ENCODE measurements around the gene CCNI.

Gene CCNI

DNA sequence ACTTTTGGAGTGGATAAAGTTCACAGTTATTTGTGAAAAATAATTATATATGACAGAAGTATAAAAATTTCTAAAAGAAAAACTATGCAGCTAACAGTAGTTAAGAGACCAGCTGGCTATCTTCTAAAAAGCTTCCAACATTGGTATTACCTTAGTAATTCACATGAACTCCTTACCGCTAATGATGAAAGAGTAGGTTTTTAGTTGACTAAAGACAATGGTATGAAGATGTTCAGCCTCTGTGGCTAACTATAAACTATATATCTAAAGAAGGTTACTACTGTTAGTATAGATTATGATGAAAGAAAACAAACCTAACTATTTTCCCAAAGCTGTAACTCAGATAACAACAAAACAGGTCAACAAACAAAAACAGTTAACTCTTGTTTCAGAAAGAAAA lies 10.4 kb downstream of the CCNI start:
- no peaks in the 10 kb centered on the region for H3K9me3 ChIP-seq (ENCODE audit: control insufficient read depth, insufficient read depth, low read depth, low read length)
- no peak overlapping the region for H3K4me3 ChIP-seq (ENCODE audit: low read depth, low read length)
- H3K27me3 ChIP-seq (ENCODE audit: control insufficient read depth, insufficient read depth, low read length), result no peaks in the 10 kb centered on the region
- H3K36me3 ChIP-seq (ENCODE audit: control insufficient read depth, insufficient read depth, low read length), result peaks cover 45% of the 10 kb centered on the region
- H3K9ac ChIP-seq (ENCODE audit: low read length), result no peak overlapping the region
- H3K27ac ChIP-seq (ENCODE audit: low read depth, low read length), result no peak overlapping the region
- no peaks in the 10 kb centered on the region for H3K4me1 ChIP-seq (ENCODE audit: control insufficient read depth, insufficient read depth, low read length)

DNA sequence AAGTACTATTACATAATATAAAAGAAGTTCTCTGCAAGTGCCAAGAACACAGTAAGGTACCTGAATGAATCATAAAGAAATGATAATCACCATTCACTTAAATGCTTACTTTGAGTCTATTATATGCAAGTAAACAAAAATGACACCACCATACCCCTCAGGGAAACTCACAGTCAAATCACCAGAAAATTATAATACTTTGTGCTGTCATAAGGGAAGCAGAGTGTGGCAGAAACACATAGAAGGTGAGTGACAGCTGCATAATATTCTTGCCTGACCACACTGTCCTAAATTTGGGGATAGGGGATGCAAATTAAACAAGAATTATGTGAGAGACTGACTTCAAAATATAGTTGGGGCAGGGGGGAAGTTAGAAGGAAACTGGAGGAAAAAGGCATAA lies 12.9 kb downstream of the CCNI start:
- H3K27me3 ChIP-seq (ENCODE audit: control insufficient read depth, insufficient read depth, low read length), result no peaks in the 10 kb centered on the region
- H3K9me3 ChIP-seq (ENCODE audit: control insufficient read depth, insufficient read depth, low read depth, low read length), result no peaks in the 10 kb centered on the region
- H3K4me3 ChIP-seq (ENCODE audit: low read depth, low read length), result no peak overlapping the region
- no peaks in the 10 kb centered on the region for H3K4me1 ChIP-seq (ENCODE audit: control insufficient read depth, insufficient read depth, low read length)
- peaks cover 71% of the 10 kb centered on the region for H3K36me3 ChIP-seq (ENCODE audit: control insufficient read depth, insufficient read depth, low read length)
- H3K9ac ChIP-seq (ENCODE audit: low read length), result no peak overlapping the region
- H3K27ac ChIP-seq (ENCODE audit: low read depth, low read length), result no peak overlapping the region

DNA sequence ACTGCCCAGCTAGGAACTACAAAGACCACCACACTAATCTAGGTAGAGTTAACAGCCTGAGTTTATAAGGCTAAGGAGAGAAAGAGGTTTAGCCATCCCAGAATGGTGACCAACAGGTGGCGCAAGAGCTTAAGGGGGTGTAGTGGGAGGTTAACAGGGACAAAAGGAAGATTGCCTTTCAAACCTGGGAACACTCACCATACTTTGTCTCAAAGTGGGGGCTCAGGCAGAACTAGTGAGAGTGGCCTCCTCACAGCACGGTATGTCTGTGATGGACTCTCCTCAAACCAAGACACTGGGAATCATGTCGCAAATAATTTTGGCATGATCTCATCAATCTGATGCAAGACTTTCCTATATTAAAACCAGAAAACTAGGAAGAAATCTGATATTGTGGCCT lies 23.4 kb downstream of the CCNI start:
- Histone ChIP-seq H3K27ac (ENCODE audit: low read depth, low read length) (no peak overlapping the region), H3K27me3 (ENCODE audit: control insufficient read depth, insufficient read depth, low read length) (no peaks in the 10 kb centered on the region), H3K9ac (ENCODE audit: low read length) (no peak overlapping the region), H3K9me3 (ENCODE audit: control insufficient read depth, insufficient read depth, low read depth, low read length) (no peaks in the 10 kb centered on the region), H3K36me3 (ENCODE audit: control insufficient read depth, insufficient read depth, low read length) (peaks cover 83% of the 10 kb centered on the region), H3K4me3 (ENCODE audit: low read depth, low read length) (no peak overlapping the region), H3K4me1 (ENCODE audit: control insufficient read depth, insufficient read depth, low read length) (no peaks in the 10 kb centered on the region)

DNA sequence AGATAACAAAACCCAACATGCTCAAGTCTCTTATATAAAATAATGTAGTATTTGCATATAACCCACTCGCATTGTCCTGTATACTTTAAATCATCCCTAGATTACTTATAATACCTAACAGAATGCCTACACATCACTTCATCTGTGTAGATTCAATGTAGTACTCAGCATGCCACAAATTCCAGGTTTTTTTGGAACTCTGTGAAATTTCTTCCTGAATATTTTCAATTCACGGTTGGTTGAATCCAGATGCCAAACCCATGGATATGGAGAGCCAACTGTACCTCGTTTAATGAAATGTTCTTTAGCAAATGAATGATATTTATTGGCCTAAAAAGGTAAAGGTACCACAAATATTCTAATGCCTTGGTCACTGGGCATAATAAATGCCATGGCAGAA lies 24.8 kb downstream of the CCNI start:
- H3K9ac ChIP-seq (ENCODE audit: low read length), result no peak overlapping the region
- no peaks in the 10 kb centered on the region for H3K4me1 ChIP-seq (ENCODE audit: control insufficient read depth, insufficient read depth, low read length)
- no peaks in the 10 kb centered on the region for H3K27me3 ChIP-seq (ENCODE audit: control insufficient read depth, insufficient read depth, low read length)
- H3K27ac ChIP-seq (ENCODE audit: low read depth, low read length), result no peak overlapping the region
- no peak overlapping the region for H3K4me3 ChIP-seq (ENCODE audit: low read depth, low read length)
- H3K36me3 ChIP-seq (ENCODE audit: control insufficient read depth, insufficient read depth, low read length), result peaks cover 78% of the 10 kb centered on the region
- no peaks in the 10 kb centered on the region for H3K9me3 ChIP-seq (ENCODE audit: control insufficient read depth, insufficient read depth, low read depth, low read length)

DNA sequence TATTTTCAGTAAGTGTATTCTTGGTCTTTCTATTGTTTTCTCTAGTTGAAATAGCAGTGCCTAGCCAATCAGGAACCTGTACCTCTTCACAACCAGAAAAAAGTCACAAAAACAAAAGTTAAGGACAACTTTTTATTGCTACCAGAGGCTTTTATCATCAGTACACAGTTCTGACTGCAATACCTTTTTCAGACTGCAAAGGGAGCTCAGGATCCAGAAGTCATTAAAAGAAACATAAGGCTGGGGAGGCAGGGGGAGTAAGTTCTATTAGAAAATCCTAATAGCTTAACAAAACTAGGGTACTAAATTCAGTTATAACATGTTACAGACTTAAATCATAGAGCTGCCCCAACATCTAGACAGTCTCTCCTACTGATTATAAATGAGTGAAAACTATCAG lies 28.8 kb downstream of the CCNI start:
- H3K4me3 ChIP-seq (ENCODE audit: low read depth, low read length), result no peak overlapping the region
- H3K9ac ChIP-seq (ENCODE audit: low read length), result no peak overlapping the region
- H3K4me1 ChIP-seq (ENCODE audit: control insufficient read depth, insufficient read depth, low read length), result no peaks in the 10 kb centered on the region
- no peaks in the 10 kb centered on the region for H3K9me3 ChIP-seq (ENCODE audit: control insufficient read depth, insufficient read depth, low read depth, low read length)
- H3K27ac ChIP-seq (ENCODE audit: low read depth, low read length), result no peak overlapping the region
- peaks cover 47% of the 10 kb centered on the region for H3K36me3 ChIP-seq (ENCODE audit: control insufficient read depth, insufficient read depth, low read length)
- H3K27me3 ChIP-seq (ENCODE audit: control insufficient read depth, insufficient read depth, low read length), result no peaks in the 10 kb centered on the region

DNA sequence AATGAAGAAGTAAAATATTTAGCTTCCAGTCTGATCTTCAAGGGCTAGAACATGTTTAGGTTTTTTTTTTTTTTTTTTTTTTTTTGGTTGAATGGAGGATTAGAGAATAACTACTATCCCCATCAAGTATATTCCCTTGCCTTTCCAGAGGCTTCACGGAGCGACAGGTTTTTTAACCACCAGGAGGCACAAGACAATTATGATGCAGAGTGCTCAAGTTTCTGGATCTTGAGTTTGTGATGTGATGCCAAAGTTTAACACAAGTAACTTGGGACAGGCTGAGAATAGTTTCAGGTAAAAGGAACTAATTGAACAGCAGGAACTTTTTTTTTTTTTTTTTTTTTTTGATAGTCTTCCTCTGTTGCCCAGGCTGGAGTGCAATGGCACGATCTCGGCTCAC lies 30.3 kb downstream of the CCNI start:
- Histone ChIP-seq H3K36me3 (ENCODE audit: control insufficient read depth, insufficient read depth, low read length) (peaks cover 34% of the 10 kb centered on the region), H3K9ac (ENCODE audit: low read length) (no peak overlapping the region), H3K27me3 (ENCODE audit: control insufficient read depth, insufficient read depth, low read length) (no peaks in the 10 kb centered on the region), H3K4me1 (ENCODE audit: control insufficient read depth, insufficient read depth, low read length) (0 out of 2 replicates have a peak, but pooled peaks cover 3% of the 10 kb centered on the region), H3K4me3 (ENCODE audit: low read depth, low read length) (no peak overlapping the region), H3K27ac (ENCODE audit: low read depth, low read length) (no peak overlapping the region), H3K9me3 (ENCODE audit: control insufficient read depth, insufficient read depth, low read depth, low read length) (no peaks in the 10 kb centered on the region)

DNA sequence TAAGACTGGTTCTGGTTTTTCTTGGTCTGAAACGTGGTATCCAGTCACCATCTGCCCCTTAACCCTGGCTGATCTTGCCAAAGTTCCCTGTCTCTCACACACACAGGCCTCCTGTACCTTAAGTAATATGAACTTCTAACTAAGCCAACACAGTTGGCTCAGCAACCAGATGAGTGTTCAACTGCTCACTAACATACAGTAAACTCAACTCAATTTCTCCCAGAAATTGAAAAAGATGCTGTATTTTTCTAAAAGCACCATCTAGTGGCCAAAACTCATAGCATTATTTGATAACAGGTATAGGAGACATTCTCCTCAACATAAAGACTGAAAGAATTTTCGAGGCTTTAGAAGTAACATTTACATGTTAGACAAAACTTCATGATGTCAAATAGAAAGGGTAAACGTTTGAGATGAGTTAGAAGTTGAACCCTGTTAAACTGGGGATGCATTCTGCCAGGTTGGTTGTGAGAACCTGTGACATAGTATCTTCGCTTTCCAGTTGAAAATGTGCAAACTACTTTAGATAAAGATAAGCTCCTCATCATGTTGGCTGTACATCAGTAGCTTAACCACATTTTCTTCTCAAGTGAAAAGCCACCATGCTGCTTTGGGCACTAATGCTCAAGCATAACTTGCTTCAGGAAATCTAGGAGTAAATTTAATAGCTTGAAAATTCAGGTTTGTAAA lies 31.2 kb downstream of the CCNI start:
- Histone ChIP-seq H3K4me1 (ENCODE audit: control insufficient read depth, insufficient read depth, low read length) (0 out of 2 replicates have a peak, but pooled peaks cover 7% of the 10 kb centered on the region), H3K27me3 (ENCODE audit: control insufficient read depth, insufficient read depth, low read length) (no peaks in the 10 kb centered on the region), H3K9ac (ENCODE audit: low read length) (no peak overlapping the region), H3K27ac (ENCODE audit: low read depth, low read length) (no peak overlapping the region), H3K36me3 (ENCODE audit: control insufficient read depth, insufficient read depth, low read length) (peaks cover 25% of the 10 kb centered on the region), H3K9me3 (ENCODE audit: control insufficient read depth, insufficient read depth, low read depth, low read length) (no peaks in the 10 kb centered on the region), H3K4me3 (ENCODE audit: low read depth, low read length) (no peak overlapping the region)

DNA sequence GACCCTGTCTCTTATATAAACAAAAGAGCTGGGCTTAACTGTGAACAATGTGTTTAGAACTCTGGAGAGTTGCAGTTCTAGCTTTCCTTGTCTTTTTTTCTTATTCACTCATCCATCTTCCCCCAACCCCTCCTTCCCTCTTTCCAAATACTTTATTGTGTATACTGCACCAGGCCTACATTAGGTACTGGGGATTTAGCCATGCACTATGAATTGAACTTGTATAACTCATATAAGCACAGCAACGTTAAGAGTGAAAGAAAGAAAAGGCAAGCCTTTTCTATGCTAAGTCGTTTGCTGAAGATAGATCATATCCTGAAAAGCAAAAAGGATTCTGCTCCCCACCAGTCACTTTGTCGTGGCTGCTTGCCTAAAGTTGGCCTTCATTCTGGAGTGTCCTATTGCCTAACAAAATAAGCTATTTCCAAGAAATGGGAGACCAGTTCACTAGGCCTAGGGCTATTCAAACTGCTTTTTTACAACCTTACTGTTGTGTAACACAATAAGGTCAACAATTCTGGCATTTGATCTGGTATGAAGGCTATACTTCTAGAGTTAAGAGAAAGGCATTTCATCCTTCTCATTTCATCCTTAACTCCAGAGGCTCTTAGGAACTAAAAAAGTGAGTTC lies 32.2 kb downstream of the CCNI start:
- Histone ChIP-seq H3K36me3 (ENCODE audit: control insufficient read depth, insufficient read depth, low read length) (peaks cover 23% of the 10 kb centered on the region), H3K27me3 (ENCODE audit: control insufficient read depth, insufficient read depth, low read length) (no peaks in the 10 kb centered on the region), H3K9me3 (ENCODE audit: control insufficient read depth, insufficient read depth, low read depth, low read length) (no peaks in the 10 kb centered on the region), H3K27ac (ENCODE audit: low read depth, low read length) (no peak overlapping the region), H3K4me3 (ENCODE audit: low read depth, low read length) (no peak overlapping the region), H3K9ac (ENCODE audit: low read length) (no peak overlapping the region), H3K4me1 (ENCODE audit: control insufficient read depth, insufficient read depth, low read length) (0 out of 2 replicates have a peak, but pooled peaks cover 7% of the 10 kb centered on the region)

DNA sequence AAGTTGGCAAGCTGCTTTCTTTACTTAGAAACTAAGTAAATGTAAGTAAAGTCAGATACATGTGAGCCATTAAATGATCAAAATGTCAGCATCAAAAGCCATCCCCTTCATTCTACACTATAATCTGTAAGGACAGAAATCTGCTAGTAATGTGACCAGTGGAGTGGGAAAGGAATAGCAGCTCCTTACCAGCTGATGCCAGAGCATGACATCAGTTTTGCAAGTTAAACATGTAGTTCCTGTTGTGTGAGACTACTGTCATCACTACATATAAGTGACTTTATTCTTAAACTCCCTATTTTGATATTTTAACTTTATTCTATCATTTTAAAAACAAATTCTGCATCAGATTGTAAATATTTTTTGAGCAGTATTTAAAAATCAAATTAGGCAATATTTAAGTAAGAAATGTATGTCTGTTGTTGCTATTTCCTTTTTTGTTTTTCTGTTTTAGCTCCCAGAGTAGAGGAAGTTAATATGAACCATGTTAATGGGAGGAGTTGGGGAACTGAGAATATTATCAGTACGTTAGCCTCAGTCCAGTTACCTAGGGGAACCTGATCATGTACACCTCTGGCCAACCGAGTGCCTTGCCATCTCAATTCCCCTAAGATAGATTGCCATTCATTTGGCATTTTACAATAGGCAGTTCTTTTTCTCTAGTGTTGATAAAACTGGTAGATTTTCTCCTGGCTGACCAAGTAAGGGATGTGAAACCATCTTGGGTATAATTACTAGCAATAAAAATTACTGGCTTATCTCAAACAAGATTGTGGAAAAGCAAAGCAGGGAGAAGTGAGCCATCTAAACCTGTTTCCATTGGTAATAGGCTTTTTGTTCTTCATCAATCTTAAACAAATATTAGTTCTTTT lies 34.7 kb downstream of the CCNI start:
- Histone ChIP-seq H3K9ac (ENCODE audit: low read length) (no peak overlapping the region), H3K4me1 (ENCODE audit: control insufficient read depth, insufficient read depth, low read length) (0 out of 2 replicates have a peak, but pooled peaks cover 7% of the 10 kb centered on the region), H3K27ac (ENCODE audit: low read depth, low read length) (no peak overlapping the region), H3K4me3 (ENCODE audit: low read depth, low read length) (no peak overlapping the region), H3K27me3 (ENCODE audit: control insufficient read depth, insufficient read depth, low read length) (no peaks in the 10 kb centered on the region), H3K9me3 (ENCODE audit: control insufficient read depth, insufficient read depth, low read depth, low read length) (no peaks in the 10 kb centered on the region), H3K36me3 (ENCODE audit: control insufficient read depth, insufficient read depth, low read length) (peaks cover 14% of the 10 kb centered on the region)

DNA sequence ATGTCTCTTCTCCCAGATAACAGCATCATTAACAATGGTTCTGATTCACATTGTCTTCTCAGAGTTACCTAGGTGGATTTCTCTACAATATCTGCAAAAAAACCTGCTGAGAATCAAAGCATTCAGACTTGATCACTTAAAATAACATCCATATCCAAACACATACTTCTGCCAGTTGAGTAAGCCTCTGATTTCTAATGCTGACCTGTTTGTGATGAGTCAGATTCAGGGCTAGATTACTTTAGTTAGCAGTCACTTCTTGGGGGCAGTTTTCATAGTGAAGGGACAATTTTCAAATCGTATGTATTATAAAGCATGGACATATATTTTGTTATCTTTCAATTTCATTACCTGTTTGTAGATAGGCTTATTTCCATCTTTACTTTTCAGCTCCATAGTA lies 35.5 kb downstream of the CCNI start:
- no peak overlapping the region for H3K27ac ChIP-seq (ENCODE audit: low read depth, low read length)
- H3K4me3 ChIP-seq (ENCODE audit: low read depth, low read length), result no peak overlapping the region
- no peaks in the 10 kb centered on the region for H3K9me3 ChIP-seq (ENCODE audit: control insufficient read depth, insufficient read depth, low read depth, low read length)
- no peak overlapping the region for H3K9ac ChIP-seq (ENCODE audit: low read length)
- 0 out of 2 replicates have a peak, but pooled peaks cover 7% of the 10 kb centered on the region for H3K4me1 ChIP-seq (ENCODE audit: control insufficient read depth, insufficient read depth, low read length)
- H3K27me3 ChIP-seq (ENCODE audit: control insufficient read depth, insufficient read depth, low read length), result no peaks in the 10 kb centered on the region
- H3K36me3 ChIP-seq (ENCODE audit: control insufficient read depth, insufficient read depth, low read length), result peaks cover 20% of the 10 kb centered on the region

DNA sequence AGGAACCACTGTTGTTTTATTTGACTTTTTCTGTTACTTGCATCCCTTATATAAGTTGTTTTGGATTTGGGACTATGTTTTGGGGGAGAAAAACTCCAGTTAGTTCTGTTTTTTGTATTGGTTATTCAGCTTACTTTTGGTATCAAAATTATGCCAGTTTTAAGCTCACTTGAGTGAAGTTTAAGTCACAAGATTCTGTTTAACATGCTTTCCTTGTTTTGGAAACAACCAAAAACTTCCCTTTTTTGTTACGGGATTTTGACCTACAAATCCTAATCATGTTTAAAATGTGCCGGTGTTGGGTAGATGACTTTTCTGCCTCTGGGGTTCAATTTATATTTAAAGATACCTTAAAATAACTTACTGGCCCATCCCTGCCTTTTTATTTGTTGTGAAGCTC lies 36.0 kb downstream of the CCNI start:
- H3K9ac ChIP-seq (ENCODE audit: low read length), result no peak overlapping the region
- 0 out of 2 replicates have a peak, but pooled peaks cover 7% of the 10 kb centered on the region for H3K4me1 ChIP-seq (ENCODE audit: control insufficient read depth, insufficient read depth, low read length)
- H3K27ac ChIP-seq (ENCODE audit: low read depth, low read length), result no peak overlapping the region
- H3K36me3 ChIP-seq (ENCODE audit: control insufficient read depth, insufficient read depth, low read length), result peaks cover 25% of the 10 kb centered on the region
- H3K4me3 ChIP-seq (ENCODE audit: low read depth, low read length), result no peak overlapping the region
- no peaks in the 10 kb centered on the region for H3K9me3 ChIP-seq (ENCODE audit: control insufficient read depth, insufficient read depth, low read depth, low read length)
- H3K27me3 ChIP-seq (ENCODE audit: control insufficient read depth, insufficient read depth, low read length), result no peaks in the 10 kb centered on the region
